Stimulated activated naive CD4-positive, alpha-beta T cell treated with Interleukin-2 at 50 U/mL for 16 hours (primary cell): Measurements from ENCODE around the gene CARMIL1.

ENCODE experiments used
- DNase-seq: peaks from one replicate; lab custom pipeline; 2025; lab: John Stamatoyannopoulos, UW

CARMIL1 gene

GRCh38 chr6:25311331-25311840 lies 32.2 kb downstream of the CARMIL1 start:
- DNase-seq = no peak

- no peak for DNase-seq
Observed at GRCh38 chr6:25312034-25312620, 33.0 kb downstream of the CARMIL1 start.

- DNase-seq = no peak
Observed at GRCh38 chr6:25312703-25313102, 33.5 kb downstream of the CARMIL1 start.

- no peak for DNase-seq
Observed at GRCh38 chr6:25314509-25315175, 35.5 kb downstream of the CARMIL1 start.

GRCh38 chr6:25315194-25316177 lies 36.3 kb downstream of the CARMIL1 start:
- DNase-seq = no peak

- DNase-seq = no peak
Observed at GRCh38 chr6:25316626-25317025, 37.5 kb downstream of the CARMIL1 start.

GRCh38 chr6:25318589-25318988 lies 39.4 kb downstream of the CARMIL1 start:
- no peak for DNase-seq

GRCh38 chr6:25320459-25320858 lies 41.3 kb downstream of the CARMIL1 start:
- DNase-seq = no peak

GRCh38 chr6:25322692-25323091 lies 43.5 kb downstream of the CARMIL1 start:
- no peak for DNase-seq

- DNase-seq = no peak
Observed at GRCh38 chr6:25324066-25324762, 45.0 kb downstream of the CARMIL1 start.

- no peak for DNase-seq
Observed at GRCh38 chr6:25326126-25326525, 47.0 kb downstream of the CARMIL1 start.

GRCh38 chr6:25326960-25327359 lies 47.8 kb downstream of the CARMIL1 start:
- no peak for DNase-seq

- no peak for DNase-seq
Observed at GRCh38 chr6:25327432-25327831, 48.3 kb downstream of the CARMIL1 start.

GRCh38 chr6:25329161-25329817 lies 50.1 kb downstream of the CARMIL1 start:
- DNase-seq = no peak

GRCh38 chr6:25329982-25330381 lies 50.8 kb downstream of the CARMIL1 start:
- DNase-seq = no peak

- no peak for DNase-seq
Observed at GRCh38 chr6:25330796-25331685, 51.9 kb downstream of the CARMIL1 start.

GRCh38 chr6:25332165-25332564 lies 53.0 kb downstream of the CARMIL1 start:
- DNase-seq = no peak

- no peak for DNase-seq
Observed at GRCh38 chr6:25332655-25333071, 53.5 kb downstream of the CARMIL1 start.

- DNase-seq = no peak
Observed at GRCh38 chr6:25333471-25333870, 54.3 kb downstream of the CARMIL1 start.

GRCh38 chr6:25334793-25335192 lies 55.6 kb downstream of the CARMIL1 start:
- no peak for DNase-seq
